ENCODE results near the gene CALHM1.
A peak's percentile ranks its signal among the peaks of the same experiment; 100 is the strongest.
"Not testable (repeated sequence)": the region's sequence is repeated elsewhere in the genome, so short reads cannot be mapped to it uniquely, and the experiment has no call there.

The CALHM1 gene

DNA sequence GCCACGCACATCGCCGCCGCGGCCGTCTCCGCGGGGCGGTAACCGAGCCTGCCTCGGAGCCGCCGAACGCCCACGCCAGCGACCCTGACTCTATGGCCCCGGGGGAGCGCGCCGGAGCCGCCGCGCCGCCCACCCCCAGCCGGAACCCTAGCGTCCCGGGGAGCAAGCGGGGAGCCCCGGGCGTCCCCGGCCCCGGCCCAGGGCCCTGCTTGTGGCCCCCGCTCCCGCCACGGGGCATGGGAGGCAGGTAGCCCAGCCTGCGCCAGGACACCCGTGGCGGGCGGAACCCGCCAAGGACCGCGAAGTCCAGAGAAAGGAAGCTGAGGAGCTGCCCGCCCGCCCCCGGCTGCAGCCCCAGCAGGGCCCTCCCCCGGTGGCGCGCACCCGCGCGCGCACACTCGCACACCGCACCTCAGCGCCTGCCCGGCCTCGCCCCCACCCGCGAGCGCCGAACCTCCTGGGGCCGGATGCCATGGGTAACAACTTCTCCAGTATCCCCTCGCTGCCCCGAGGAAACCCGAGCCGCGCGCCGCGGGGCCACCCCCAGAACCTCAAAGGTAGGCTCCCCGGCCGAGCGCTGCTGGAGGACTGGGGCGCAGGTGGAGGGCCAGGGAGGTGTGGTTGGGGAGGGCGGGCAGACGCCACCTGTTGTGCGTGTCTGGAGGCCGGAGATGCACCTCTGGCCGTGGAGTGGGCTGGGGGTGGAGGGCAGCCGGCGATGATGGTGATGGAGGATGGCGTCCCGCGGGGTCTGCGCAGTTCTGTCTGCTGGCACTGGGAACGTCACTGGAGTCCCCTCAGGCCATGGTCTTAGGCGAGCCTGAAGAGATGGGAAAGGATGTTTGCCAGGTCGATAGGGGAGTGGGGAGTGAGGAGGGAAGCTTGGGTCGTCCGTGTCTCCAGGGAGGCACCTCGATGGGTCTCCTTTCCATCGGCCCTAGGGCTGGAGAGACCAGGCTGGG, 35.5 kb upstream of the CALHM1 start:
- H3K9me3 ChIP-seq (ENCODE audit: control insufficient read depth, insufficient read depth, low read length), result no peaks in the 10 kb centered on the region
- H3K36me3 ChIP-seq (ENCODE audit: insufficient read depth, low read length), result no peaks in the 10 kb centered on the region
- H3K9ac ChIP-seq (ENCODE audit: low read depth, low read length), result peak overlapping the region; percentile 72; the same call in 1 of the 2 replicates
- peaks cover 19% of the 10 kb centered on the region for H3K4me1 ChIP-seq (ENCODE audit: insufficient read depth, low read length)

- H3K9ac ChIP-seq (ENCODE audit: low read depth, low read length), result peak within 1 kb of the TSS; percentile 72; the same call in 1 of the 2 replicates
- H3K4me1 ChIP-seq (ENCODE audit: insufficient read depth, low read length), result peaks cover 19% of the 10 kb centered on the region
- no peaks in the 10 kb centered on the region for H3K9me3 ChIP-seq (ENCODE audit: control insufficient read depth, insufficient read depth, low read length)
- no peaks in the 10 kb centered on the region for H3K36me3 ChIP-seq (ENCODE audit: insufficient read depth, low read length)
Observed at GRCh38 chr10:103493362-103493915, 34.7 kb upstream of the CALHM1 start, which contains the start of gene NEURL1. Gene NEURL1, plus strand, starts transcription at chr10:103493705. Its CDS starts 683 bp downstream, at chr10:103494388.

GRCh38 chr10:103492655-103493261, 34.1 kb upstream of the CALHM1 start:
- H3K4me1 ChIP-seq (ENCODE audit: insufficient read depth, low read length), result peaks cover 19% of the 10 kb centered on the region
- no peaks in the 10 kb centered on the region for H3K36me3 ChIP-seq (ENCODE audit: insufficient read depth, low read length)
- H3K9me3 ChIP-seq (ENCODE audit: control insufficient read depth, insufficient read depth, low read length), result no peaks in the 10 kb centered on the region
- H3K9ac ChIP-seq (ENCODE audit: low read depth, low read length), result peak overlapping the region; percentile 72; the same call in 1 of the 2 replicates

DNA sequence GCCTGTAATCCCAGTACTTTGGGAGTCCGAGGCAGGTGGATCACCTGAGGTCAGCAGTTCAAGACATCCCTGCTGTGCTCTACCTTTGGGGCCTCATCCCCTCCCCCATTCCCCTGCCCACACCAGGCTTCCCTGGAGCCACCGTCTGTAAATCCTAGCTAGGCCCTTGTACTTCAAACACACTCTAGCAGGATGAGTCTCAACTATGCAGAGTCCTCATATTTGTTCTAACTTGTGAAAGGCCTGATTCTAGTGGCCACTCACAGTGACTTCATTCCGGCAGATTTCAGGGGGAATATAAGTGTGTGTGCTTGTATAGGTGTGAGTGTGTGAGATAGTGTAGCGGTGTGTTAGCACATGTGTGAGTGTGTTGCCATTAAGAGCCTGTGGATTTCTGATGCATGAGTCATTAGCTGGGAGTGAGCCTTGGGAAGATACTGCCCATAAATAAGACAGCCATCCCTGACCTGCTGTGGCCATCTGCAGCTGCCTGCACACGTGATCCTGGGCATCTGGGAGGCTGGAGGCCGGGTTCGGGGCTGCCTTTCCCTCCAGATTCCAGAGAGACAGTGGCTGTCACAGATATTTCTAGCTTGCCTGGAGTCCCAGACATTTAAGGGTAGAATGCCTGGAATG, 33.1 kb upstream of the CALHM1 start:
- Histone ChIP-seq H3K9ac (ENCODE audit: low read depth, low read length) (no peak overlapping the region), H3K36me3 (ENCODE audit: insufficient read depth, low read length) (no peaks in the 10 kb centered on the region), H3K9me3 (ENCODE audit: control insufficient read depth, insufficient read depth, low read length) (no peaks in the 10 kb centered on the region)

DNA sequence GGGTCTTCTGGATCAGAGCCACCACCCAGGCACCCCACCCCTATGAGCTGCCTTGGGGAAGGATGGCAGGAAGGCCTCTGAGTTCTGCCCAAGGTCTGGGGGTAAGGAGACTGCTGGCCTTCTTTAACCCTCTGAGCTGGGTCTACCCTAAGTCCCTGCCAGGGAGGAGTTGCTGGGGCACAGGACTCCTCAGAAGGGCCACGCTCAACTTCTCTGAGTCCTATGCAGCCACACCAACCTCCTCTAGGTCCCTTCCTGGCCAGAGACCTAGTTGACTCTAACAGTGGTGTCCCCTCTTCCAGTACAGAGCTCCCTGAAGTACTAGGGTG, 32.2 kb upstream of the CALHM1 start:
- Histone ChIP-seq H3K9me3 (ENCODE audit: control insufficient read depth, insufficient read depth, low read length) (no peaks in the 10 kb centered on the region), H3K36me3 (ENCODE audit: insufficient read depth, low read length) (no peaks in the 10 kb centered on the region), H3K4me1 (ENCODE audit: insufficient read depth, low read length) (peaks cover 19% of the 10 kb centered on the region), H3K9ac (ENCODE audit: low read depth, low read length) (no peak overlapping the region)

More for the DNA sequence above, 33.1 kb upstream of the CALHM1 start:
- H3K4me1 ChIP-seq (ENCODE audit: insufficient read depth, low read length), result peaks cover 19% of the 10 kb centered on the region

GRCh38 chr10:103487410-103487708, 28.7 kb upstream of the CALHM1 start:
- H3K4me1 ChIP-seq (ENCODE audit: insufficient read depth, low read length), result peaks cover 11% of the 10 kb centered on the region
- H3K36me3 ChIP-seq (ENCODE audit: insufficient read depth, low read length), result no peaks in the 10 kb centered on the region
- H3K9ac ChIP-seq (ENCODE audit: low read depth, low read length), result no peak overlapping the region
- no peaks in the 10 kb centered on the region for H3K9me3 ChIP-seq (ENCODE audit: control insufficient read depth, insufficient read depth, low read length)

GRCh38 chr10:103486635-103487409, 28.1 kb upstream of the CALHM1 start:
- H3K9ac ChIP-seq (ENCODE audit: low read depth, low read length); H3K4me1 ChIP-seq (ENCODE audit: insufficient read depth, low read length); H3K36me3 ChIP-seq (ENCODE audit: insufficient read depth, low read length); H3K9me3 ChIP-seq (ENCODE audit: control insufficient read depth, insufficient read depth, low read length): not testable (repeated sequence)

DNA sequence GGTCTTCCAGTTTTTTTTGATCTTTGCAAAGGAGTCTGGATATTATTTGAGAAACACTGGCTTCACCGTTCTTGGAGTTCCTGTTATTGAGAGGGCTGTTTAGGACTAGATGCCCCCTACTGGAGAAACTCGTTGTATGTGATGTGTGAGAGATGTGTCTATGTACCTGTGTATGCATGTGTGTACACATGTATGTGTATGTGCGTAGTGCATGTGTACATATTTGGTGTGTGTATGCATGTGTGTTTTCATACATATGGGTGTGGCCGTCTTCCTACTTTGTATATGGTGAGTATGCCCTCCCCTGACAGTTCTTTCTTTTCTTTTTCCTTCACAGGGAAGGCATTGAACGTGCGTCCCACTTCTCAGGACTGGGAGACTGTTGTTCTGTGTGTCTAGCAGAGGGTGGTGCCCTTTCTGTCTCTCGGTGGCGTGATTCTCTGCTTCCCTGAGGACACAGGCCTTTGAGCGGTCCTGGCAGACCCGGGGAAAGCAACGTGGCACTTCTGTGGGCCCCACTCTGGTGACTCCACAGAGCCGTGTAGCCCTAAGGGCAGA, 23.4 kb upstream of the CALHM1 start:
- H3K36me3 ChIP-seq (ENCODE audit: insufficient read depth, low read length), result no peaks in the 10 kb centered on the region
- no peaks in the 10 kb centered on the region for H3K9me3 ChIP-seq (ENCODE audit: control insufficient read depth, insufficient read depth, low read length)
- no peak overlapping the region for H3K9ac ChIP-seq (ENCODE audit: low read depth, low read length)
- H3K4me1 ChIP-seq (ENCODE audit: insufficient read depth, low read length), result peaks cover 11% of the 10 kb centered on the region

GRCh38 chr10:103480521-103480920, 21.8 kb upstream of the CALHM1 start:
- H3K36me3 ChIP-seq (ENCODE audit: insufficient read depth, low read length), result no peaks in the 10 kb centered on the region
- H3K4me1 ChIP-seq (ENCODE audit: insufficient read depth, low read length), result peaks cover 17% of the 10 kb centered on the region
- H3K9ac ChIP-seq (ENCODE audit: low read depth, low read length), result no peak overlapping the region
- no peaks in the 10 kb centered on the region for H3K9me3 ChIP-seq (ENCODE audit: control insufficient read depth, insufficient read depth, low read length)

- peaks cover 17% of the 10 kb centered on the region for H3K4me1 ChIP-seq (ENCODE audit: insufficient read depth, low read length)
- no peak within 1 kb of the TSS for H3K9ac ChIP-seq (ENCODE audit: low read depth, low read length)
- H3K36me3 ChIP-seq (ENCODE audit: insufficient read depth, low read length), result no peaks in the 10 kb centered on the region
- no peaks in the 10 kb centered on the region for H3K9me3 ChIP-seq (ENCODE audit: control insufficient read depth, insufficient read depth, low read length)
Observed at GRCh38 chr10:103479135-103479534, 20.4 kb upstream of the CALHM1 start, which contains the start of gene CALHM3. Gene CALHM3, minus strand, starts transcription at chr10:103479240. Its CDS starts 208 bp downstream, at chr10:103479032.

DNA sequence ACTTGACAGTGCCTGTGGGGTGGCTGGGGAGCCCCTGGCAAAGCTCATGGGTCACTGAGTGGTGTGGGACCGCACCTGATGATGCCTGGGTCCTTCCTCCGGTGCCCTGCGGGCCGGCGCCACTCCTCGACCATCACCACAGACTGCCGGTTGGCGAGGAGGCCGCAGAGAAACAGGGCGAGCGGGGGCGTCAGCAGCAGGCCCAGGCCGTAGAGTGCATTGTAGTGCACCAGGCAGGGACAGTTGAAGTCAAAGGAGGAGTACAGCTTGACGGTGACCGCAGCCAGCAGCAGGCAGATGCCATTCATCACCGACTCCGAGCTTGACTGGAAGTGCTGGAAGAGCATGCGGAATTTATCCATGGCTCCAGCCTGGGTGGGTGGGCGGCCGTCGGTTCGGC, 20.0 kb upstream of the CALHM1 start:
- no peaks in the 10 kb centered on the region for H3K9me3 ChIP-seq (ENCODE audit: control insufficient read depth, insufficient read depth, low read length)
- no peaks in the 10 kb centered on the region for H3K36me3 ChIP-seq (ENCODE audit: insufficient read depth, low read length)
- peaks cover 17% of the 10 kb centered on the region for H3K4me1 ChIP-seq (ENCODE audit: insufficient read depth, low read length)
- no peak overlapping the region for H3K9ac ChIP-seq (ENCODE audit: low read depth, low read length)

- H3K9ac ChIP-seq (ENCODE audit: low read depth, low read length), result no peak overlapping the region
- H3K9me3 ChIP-seq (ENCODE audit: control insufficient read depth, insufficient read depth, low read length), result no peaks in the 10 kb centered on the region
- no peaks in the 10 kb centered on the region for H3K36me3 ChIP-seq (ENCODE audit: insufficient read depth, low read length)
- peaks cover 18% of the 10 kb centered on the region for H3K4me1 ChIP-seq (ENCODE audit: insufficient read depth, low read length)
Observed at GRCh38 chr10:103476046-103476768, 17.5 kb upstream of the CALHM1 start.

DNA sequence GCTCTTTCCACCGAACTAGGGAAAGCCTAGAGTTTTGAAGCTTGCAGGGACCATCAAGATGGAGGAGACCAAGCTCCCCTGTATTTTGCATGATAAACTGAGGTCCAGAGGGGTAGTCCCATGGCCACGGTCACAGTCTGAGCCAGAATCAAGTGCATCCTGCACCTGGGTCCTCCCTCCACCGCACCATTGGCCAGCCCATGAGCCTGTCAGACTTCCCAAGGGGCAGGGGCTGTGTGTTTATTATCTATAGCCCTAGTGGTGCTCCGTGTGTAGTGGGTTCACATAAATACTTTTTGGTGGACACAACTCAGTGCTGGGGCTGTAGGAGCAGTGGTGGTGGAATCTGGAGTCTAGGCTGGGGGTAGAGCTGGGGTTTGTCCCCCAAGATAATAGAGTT, 16.7 kb upstream of the CALHM1 start:
- H3K36me3 ChIP-seq (ENCODE audit: insufficient read depth, low read length), result no peaks in the 10 kb centered on the region
- no peak overlapping the region for H3K9ac ChIP-seq (ENCODE audit: low read depth, low read length)
- no peaks in the 10 kb centered on the region for H3K9me3 ChIP-seq (ENCODE audit: control insufficient read depth, insufficient read depth, low read length)
- H3K4me1 ChIP-seq (ENCODE audit: insufficient read depth, low read length), result peaks cover 24% of the 10 kb centered on the region
